Hematopoietic multipotent progenitor cell (in vitro differentiated cells): ENCODE data around the gene ZNF658. TPM values are rescaled to one million over a fixed set of nuclear protein-coding genes. Genes with fewer than 3 reads are reported as not detected.
"Not testable (repeated sequence)": the region's sequence is repeated elsewhere in the genome, so short reads cannot be mapped to it uniquely, and the experiment has no call there.

Experiments used
- DNase-seq, 3 donors: peaks; one replicate each; pipeline ENCODE4 v3.0.0-alpha.2; 2011 to 2015; ENCODE audit warnings: low read depth in 2 of 3, low spot score in 2 of 3
- small RNA-seq: library from RNA; depleted of rRNA; stranded (forward); fragments of <200 nt; gene quantifications from one replicate; pipeline ENCODE3, GENCODE V24; 2012
- total RNA-seq: library from RNA; depleted of rRNA; stranded (reverse); fragments of >200 nt; gene quantifications from one replicate; pipeline ENCODE4 v1.2.3, GENCODE V29; 2012

The ZNF658 gene
- total RNA-seq, result 2.2 TPM

DNA sequence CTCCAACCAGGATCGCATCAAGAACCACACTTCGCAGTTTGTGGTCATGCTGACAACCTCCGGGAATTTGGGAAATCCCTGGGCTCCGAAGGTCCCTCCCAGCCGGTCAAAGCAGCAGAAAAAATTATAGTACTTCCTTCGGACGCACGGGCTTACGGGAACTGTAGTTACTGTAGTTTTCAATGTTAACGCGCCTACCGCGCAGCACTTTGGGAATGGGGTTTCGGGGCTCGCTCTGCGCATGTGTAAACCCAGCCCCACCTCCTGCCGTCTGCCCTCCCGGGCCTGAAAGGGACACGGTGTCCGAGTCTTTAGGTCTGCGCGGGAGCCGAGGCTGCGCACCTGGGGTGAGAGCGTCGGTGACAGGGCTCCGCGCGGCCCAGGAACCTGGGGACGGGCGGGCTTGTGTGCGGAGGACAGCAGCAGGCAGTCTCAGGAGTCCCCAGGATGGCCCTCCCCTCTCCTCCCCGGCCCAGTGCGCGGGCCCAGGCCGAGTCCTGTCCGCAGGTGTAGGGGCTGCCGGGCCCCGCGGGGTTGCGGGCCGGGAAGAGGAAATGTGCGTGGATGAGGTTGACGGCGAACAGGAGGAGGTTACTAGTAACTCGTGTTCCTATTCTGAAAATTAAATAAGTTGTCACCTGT lies at the start of gene ZNF658:
ZNF658 (plus strand) TSS at position 236 of the 642 bp plus-strand sequence. CDS start 2,837 bp downstream, outside the sequence.
- peak; percentile 19 to 62 (median 60) for DNase-seq

DNA sequence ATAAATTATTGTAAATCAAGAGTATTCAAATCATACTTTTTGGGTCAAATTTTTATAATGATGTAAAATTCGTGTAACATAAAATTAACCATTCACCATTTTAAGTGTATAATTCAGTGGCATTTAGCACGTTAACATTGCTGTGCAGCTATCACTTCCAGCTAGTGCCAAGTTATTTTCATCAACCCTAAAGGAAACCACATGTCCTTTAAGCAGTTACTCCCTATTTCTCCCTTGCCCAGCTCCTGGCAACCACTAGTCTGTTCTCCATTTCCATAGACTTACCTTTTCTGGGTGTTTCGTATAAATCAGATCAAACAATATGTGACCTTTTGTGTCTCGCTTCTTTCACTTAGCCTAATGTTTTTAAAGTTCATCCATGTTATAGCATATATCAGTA lies 38.8 kb upstream of the ZNF658 start:
- DNase-seq, result not testable (repeated sequence)

DNA sequence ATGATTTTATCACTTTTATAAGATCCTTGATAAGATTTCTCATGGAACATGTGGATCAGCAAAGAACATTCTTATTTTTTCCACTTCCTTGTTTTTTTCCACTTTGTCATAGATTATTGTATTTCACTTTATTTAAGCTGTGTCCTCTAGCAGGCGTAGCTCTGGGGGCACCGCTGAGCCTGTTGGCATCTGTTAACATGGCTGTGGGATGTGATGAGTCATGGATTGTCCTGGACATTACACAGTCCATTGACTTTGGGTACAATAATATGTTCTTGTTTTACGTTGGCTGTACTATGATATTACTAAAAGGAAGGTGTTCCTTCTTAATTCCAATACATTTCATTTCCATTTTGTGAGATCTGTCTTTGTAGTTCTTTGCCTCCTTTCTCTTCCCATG lies 31.9 kb upstream of the ZNF658 start:
- DNase-seq, result not testable (repeated sequence)

DNA sequence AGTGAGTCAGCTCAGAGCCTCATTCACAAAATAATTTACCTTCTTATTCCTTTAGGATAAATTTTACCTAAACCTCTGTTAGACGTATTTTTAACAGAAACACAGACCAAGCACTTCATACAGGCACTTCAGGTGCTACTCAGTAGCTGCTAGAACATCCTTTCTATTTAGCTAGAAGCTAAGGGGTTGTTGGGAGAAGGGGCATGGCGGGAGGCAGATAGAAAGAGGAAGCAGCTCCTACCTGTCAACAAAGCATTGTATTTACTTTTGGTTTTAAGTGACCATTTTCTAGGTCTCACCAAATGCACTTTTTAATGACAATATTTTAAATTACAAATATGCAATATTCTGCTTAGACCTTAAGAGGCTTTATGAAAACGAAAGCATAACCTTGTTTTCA lies 19.9 kb upstream of the ZNF658 start:
- DNase-seq, result not testable (repeated sequence)

DNA sequence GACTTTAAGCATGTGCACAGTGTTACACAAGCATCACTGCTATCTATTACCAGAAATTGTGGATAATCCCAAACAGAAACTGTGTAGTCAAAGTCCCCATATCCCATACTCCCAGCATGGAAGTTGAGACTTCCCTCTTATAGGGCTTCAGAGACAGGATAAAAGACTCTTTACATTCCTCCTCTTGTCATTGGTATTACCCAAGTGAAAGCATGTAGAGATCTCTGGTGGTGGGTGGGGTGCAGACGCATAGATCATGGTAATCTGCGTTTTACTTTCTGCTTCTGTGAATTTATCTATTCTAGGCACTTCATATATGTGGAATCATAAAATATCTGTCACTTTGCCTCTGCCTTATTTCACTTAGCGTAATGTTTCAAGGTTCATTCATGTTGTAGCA lies 18.7 kb upstream of the ZNF658 start:
- not testable (repeated sequence) for DNase-seq

DNA sequence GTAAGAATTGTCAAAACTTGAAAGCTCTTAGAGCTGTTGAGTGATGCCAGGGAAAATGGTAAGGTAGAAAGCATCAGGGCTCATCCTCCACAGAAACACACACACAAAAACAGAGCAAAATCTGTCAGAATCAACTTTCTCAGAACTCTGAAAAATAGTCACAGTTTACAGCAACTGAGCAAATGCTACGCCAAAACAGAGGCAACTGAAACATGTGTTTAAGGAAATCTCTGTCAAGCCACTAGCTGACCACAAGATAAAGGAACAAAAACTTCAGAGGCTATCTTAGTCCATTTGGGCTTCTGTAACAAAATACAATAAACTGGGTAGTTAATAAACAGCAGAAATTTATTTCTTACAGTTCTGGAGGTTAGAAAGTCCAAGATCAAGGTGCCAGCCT lies 10.2 kb upstream of the ZNF658 start:
- not testable (repeated sequence) for DNase-seq

DNA sequence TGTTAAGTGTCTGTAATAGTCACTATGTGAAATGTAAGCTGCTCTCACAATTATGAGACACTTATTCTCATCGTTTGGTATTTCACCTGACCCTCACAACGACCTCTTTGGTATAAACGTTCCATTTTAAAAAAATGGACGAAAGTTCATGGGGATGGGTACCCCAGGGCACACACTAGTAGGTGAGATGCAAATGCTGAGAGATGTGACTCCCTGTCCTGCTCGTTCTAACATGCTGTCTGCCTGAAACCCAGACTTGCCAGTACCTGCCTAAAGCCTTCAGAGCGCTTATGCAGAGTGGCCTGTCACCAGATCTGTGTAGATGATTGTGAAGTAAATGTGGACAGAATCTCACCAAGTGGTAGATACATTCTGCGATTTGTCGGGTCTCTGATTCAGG lies 616 bp downstream of the ZNF658 start:
- DNase-seq, result peak in 1 of 3 donors; percentile 0

DNA sequence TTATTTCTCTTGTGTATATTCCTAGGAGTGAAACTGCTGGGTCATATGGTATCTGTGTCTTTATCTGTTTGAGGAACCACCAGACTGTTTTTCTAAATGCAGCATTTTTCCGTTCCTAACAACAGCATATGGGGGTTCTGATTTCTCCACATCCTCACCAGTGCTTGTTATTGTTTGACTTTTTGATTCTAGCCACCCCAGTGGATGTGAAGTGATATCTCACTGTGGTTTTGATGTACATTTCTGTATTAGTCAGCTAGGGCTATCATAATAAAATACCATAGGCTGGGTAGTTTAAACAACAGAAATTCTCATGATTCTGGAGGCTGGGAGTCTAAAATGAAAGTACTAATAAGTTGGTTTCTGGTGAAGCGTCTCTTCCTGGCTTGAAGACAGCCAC lies 9.0 kb downstream of the ZNF658 start:
- not testable (repeated sequence) for DNase-seq

DNA sequence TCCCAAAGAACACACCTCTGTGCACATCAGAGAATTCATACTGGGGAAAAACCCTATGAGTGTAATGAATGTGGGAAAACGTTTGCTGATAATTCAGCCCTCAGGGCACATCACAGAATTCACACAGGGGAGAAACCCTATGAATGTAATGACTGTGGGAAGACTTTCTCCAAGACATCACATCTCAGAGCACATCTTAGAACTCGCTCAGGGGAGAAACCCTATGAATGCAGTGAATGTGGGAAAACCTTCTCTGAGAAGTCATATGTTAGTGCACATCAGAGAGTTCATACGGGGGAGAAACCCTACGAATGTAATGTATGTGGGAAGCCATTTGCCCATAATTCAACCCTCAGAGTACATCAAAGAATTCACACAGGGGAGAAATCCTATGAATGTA lies 19.5 kb downstream of the ZNF658 start:
- DNase-seq, result not testable (repeated sequence)

DNA sequence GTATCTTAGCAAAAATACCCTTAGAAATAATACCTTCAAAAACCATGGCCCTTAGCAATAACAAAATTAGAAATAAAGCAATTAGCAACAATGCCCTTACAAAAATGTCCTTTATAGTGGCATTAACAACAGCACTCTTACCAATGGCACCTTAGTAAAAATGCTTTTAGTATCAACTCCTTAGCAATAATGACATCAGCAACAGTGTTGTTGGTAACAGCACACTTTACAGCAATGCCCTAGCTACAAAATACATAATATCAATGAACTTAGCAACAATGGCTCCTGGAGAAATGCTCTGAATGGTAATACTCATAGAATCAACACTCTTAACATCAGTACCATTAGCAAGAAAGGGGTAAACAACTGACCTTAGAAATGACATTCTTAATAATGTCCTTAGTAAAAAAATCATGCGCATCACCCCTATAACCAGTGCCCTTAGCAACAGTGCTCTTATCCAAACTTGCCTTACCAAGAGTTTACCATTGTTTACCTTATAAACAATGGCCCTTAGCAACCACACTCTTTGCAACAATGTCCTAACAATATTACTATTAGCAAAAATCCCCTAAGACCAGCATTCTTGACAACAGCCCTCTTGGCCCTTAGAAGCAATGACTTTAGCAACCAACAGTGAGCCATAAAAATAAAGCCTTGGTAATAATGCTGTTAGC lies 35.8 kb downstream of the ZNF658 start:
- not testable (repeated sequence) for DNase-seq

DNA sequence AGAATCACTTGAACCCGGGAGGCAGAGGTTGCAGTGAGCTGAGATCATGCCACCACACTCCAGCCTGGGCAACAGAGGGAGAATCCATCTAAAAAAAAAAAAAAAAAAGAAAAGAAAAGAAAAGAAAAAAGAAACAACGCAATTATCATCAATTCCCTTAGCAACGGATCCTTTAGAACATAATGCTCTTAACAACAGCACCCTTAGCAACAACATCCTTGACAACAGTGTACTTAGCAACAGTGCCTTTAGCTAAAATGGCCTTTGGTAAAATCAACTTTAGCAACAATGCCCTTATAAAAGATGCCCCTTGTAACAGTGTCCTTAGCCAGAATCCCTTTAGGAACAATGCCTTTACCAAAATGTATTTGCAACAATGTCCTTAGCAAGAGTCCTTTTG lies 37.1 kb downstream of the ZNF658 start:
- DNase-seq, result not testable (repeated sequence)

DNA sequence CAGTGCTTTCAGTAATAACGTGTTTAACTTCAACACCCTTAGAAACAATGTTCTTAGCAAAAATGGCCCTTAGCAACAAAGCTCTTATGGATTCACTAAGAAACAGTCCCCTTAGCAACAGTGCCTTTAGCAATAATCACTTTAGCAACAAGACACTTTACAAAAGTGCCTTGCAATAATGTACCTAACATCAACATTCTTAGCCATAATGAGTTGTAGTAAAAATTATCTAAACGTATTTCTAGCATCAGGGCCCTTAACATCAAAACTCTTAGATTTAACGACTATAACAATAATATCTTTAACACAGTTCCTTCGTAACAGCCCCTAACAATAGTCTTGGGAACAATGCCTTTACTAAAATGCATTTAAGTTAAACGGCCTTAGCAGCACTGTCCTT lies 37.8 kb downstream of the ZNF658 start:
- not testable (repeated sequence) for DNase-seq

DNA sequence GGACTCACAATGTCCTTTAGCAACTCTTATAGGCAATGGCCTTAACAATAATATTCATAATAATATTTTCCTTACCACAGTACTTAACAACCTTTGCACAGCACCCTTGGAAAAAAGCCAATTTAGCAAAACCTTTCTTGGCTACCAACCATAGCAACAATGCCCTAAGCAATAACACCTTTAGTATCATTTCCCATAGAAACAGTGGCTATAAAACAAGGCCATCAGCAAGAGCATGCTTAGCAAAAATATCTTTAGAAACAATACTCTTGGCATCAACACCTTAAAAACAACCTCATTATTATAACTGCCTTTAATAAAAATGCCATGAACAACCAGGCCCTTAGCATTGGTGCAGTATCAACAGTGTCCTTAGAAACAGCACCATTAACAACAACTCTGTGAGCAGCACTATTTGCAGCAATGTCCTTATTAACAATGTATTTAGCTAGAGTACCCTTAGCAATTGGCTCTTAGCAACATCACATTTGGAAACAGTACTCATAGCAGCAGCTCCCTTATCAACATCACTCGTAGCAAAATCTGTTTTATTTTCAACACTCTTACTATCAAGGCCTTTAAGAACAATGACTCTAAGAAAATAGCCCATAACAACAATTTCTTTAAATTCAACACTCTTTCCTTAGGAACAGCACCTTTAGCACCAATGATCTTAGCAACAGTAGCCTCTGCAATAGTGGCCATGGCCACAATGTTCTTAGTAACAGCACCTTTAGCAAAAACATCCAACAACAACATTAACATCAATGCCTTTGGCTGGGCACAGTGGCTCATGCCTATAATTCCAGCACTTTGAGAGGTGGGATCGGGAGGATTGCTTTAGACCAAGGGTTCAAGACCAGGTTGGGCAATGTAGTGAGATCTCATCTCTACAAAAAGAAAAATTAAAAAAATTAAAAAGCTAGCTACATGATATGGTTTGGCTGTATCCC lies 39.6 kb downstream of the ZNF658 start:
- DNase-seq, result not testable (repeated sequence)

DNA sequence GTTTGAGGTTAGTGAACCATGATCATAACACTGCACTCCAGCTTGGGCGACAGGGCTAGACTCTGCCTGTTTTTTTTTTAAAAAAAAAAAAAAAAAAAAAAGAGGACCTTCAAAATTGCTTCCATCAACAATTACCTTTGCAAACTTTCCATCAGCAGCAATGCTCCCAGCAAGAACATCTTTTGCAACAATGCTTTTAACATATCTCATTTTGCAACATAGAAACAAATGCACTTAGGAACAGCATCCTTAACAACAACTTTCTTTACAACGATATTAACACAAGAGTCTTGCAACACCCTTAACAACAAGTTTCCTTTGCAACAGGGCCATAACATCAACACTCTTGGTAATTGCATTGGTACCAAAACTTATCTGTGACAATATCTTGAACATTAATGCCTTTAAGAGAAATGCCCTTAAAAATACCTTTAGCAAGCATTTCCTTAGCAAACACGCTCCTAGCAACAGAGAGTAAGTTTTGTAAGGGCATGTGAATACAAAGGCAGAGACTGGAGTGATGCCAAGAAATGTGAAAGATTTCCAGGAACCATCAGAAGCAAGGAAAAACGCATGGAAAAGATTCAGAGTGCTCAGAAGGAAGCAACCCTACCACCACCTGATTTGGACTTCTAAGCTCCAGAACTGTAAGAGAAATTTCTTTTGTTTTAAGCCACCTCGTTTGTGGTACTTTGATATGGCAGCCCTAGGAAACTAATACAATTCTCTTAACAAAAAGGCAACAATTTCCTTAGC lies 42.1 kb downstream of the ZNF658 start:
- not testable (repeated sequence) for DNase-seq

DNA sequence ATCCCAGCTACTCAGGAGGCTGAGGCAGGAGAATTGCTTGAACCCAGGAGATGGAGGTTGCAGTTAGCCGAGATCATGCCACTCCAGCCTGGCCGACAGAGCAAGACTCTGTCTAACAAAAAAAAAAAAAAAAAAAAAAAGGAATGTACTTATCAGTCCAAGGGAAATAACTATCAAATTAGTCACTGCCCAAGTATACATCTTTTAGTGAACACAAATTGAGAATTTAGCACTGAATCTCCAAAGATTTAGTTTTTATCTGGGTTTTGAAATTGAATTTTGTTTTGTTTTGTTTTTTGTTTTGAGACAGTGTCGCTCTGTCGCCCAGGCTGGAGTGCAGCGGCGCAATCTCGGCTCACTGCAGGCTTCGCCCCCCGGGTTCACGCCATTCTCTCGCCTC lies 52.1 kb downstream of the ZNF658 start:
- DNase-seq, result not testable (repeated sequence)

Small RNA genes within 50 kb of the gene (small RNA-seq; reads per million reads assigned to genes)
- not detected for gene AL353770.2

Other genes starting within 250 kb of the ZNF658 start
- gene SPATA31A3, start 91.8 kb downstream of the ZNF658 start, total RNA-seq, result not detected